KG1 (cell line): Measurements from ENCODE around the gene AOPEP.

ENCODE experiments used
- DNase-seq: peaks from one replicate; lab custom pipeline; 2025; lab: John Stamatoyannopoulos, UW

Gene AOPEP

DNA sequence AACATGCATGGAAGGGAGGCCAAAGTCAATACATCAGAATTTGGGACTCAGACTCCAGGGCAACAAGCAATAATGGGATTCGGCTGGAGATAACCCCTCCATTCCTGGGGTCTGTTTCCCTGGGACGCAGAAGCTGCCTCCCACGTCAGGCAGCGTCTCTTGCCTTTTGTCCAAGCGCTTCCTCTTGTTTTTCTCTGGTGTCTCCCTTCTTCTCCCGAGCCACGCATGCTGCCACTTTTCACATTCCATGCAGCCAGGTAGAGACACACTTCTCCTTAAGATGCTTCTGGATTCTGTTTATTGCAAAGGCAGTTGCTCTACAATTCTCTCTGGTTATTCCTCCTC lies 267.3 kb downstream of the AOPEP start:
- DNase-seq = no peak

DNA sequence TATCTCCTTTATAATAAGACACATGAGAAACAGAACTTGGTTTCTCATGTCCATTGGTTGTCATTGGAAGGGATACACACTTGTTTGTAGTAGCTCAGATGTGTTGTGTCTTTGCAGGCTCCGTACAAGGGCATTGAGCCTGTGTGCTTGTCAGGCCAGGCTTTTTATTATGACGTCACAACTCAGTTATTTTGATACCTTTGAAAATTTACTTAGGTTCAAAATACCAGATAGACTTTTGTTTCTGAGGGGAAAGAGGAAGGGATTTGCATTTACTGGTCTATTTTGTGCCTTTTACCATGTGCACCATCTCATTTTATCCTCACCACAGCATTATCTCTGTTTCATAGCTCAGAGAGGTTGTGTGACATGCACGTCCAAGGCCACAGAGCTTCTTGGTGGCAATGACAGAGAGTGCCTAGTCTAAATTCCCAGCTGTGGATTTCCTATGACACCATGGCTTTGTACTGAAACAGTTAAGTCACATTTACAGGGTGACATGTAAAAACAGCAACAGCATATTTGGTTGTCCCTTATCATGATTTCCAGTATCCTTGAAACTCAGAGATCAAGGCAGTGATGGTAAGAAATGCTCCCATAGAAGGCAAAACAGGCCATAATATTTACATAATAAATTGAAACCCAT lies 268.7 kb downstream of the AOPEP start:
- no peak for DNase-seq

DNA sequence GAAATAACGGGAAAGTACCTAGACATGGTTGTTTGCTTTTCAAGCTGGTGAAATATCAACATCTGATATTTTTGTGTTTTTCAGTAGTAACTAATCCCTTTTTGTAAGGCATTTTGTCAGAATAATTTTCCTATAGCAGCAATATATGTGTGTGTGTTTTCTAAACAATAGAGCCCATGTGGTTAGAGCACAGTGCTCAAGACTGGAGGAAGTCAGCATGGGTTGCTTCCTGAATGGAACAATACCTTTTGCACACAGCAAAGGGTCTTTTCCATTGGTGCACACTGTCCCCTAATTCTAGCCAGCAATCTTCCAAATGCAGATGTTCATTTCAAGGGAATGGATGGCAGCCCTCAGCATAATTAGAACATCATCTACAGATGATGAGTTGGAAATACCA lies 270.1 kb downstream of the AOPEP start:
- DNase-seq = no peak

DNA sequence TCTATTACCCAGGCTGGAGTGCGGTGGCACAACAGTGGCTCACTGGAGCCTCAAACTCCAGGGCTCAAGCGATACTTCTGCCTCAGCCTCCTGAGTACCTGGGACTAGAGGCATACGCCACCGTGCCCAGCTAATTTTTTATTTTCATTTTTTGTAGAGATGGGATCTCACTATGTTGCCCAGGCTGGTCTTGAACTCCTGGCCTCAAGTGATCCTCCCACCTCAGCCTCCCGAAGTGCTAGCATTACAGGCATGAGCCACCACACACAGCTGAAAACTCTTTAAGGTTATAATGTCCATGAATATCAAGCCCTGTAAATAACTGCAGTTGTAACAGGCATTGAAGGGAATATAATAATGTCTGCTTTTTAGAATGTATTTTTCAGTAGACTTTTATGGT lies 271.2 kb downstream of the AOPEP start:
- DNase-seq = no peak

DNA sequence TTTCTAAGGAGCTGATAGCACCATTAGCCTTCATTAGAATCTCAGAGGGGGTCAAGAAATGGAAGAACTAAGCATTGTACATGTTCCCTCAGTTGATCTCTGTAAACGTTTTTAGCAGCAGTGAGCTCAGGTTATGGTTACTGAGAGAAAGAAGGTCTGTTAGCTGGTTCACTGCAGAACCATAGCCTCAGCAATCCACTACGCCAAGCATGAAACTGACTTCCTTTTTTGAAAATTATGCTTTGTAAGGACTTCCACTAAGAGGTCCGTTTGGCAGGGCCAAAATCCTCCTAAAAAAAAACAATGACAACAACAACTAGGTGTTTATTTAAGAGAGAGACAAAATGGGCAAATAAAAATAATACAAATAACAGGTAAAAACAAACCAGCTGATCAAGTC lies 273.3 kb downstream of the AOPEP start:
- no peak for DNase-seq

DNA sequence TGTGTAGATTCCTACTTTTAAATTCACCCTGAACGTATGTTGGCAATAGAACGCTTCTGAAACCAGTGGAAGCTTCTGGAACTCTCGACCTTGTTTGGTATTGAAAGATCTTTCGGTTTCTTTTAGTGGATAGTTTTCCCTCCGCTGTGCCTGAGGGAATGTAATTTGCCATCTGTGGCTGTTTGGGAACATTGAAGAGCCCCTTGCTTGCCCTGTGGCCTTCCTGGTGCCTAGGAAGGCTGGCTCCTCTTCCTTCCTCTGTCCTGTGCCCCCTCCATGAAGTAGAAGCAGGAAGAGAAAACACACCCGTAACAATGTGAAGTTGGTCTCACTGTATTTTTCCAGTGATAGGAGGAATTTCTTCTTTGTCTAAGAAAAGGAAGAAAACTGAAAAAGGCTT lies 274.3 kb downstream of the AOPEP start:
- DNase-seq = no peak

DNA sequence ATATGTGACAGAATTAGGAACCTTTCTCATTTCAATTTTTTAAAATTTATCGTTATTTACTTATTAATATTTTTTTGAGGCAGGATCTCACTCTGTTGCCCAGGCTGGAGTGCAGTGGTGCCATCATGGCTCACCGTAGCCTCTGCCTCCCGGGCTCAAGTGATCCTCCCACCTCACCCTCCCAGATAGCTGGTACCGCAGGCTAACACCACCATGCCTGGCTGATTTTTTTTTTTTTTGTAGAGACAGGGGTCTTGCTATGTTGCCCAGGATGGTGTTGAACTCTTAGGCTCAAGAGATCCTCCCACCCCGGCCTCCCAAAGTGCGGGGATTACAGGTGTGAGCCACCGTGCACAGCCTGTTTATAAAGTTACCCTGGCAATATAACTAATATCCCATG lies 275.2 kb downstream of the AOPEP start:
- no peak for DNase-seq

DNA sequence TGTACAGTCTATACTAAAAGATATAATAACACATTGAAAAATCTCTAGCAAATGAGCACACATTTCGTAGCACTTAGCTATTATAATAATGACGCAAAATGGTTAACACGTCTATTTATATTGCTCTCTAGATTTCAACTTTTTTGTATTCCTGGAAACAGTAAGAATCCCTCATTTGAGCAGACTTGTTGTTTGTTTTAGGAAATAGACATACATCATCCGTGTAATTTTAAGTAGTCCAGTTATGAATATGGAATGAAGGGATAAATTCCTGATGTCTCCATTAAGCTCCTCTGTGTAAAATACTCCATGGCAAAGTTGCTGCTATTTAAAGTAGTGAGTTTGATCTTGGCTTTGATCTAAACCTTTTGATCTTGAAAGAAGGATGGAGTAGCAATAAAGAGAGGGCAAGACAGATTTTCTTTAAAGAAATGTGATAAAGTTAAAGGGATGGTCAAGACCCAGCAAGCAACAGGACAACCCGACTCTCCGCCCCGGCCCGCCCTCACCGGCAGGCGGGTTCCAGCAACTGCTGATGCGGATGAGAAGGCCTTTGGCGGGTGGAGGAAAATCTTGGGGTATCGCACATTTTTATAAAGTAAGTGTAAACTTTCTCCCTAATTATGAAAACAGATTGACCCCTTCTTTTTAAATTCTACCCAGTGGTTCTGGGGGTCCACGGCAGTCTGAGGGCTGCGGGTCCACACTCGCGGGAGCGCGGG lies 277.4 kb downstream of the AOPEP start:
- no peak for DNase-seq

DNA sequence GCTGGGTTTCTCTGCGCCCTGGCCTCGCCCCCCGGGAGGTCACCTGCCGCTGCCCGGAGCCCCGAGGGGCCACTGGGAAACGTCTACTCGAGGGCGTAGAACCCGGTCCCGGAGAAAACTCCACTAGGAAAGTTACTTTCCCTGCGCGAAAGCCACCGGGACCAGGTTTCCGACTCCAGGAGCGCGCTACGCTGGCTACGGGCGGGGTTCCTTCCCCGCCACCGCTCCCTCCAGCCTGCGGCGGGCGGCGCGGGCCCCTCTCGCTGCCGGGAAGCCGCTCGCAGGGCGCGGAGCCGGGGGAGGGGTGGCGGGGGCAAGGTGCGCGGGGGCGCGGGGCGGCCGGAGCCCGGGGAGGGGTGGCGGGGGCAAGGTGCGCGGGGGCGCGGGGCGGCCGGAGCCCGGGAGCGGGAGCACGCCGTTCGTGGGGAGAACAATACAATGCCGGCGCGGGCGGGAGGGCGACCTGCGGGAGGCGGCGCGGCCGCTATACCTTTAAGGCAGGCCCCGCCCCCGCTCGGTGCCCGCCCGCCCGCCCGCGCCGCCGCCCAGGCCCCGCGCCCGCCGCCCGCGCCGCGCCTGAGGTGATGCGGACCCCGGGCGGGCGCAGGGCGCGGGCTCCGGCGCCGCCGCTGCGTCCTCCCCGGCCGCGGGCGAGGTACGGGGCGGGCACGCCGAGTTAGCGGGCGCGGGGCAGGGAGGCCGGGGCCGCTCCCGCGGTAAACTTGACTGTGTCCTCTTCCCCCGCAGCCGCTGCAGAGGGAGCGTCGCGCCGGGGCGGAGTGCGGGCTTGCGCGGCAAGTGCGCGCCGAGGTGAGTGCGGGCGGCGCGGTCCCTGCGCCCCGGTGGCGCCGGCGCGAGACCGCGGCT lies 278.1 kb downstream of the AOPEP start:
- DNase-seq = no peak

DNA sequence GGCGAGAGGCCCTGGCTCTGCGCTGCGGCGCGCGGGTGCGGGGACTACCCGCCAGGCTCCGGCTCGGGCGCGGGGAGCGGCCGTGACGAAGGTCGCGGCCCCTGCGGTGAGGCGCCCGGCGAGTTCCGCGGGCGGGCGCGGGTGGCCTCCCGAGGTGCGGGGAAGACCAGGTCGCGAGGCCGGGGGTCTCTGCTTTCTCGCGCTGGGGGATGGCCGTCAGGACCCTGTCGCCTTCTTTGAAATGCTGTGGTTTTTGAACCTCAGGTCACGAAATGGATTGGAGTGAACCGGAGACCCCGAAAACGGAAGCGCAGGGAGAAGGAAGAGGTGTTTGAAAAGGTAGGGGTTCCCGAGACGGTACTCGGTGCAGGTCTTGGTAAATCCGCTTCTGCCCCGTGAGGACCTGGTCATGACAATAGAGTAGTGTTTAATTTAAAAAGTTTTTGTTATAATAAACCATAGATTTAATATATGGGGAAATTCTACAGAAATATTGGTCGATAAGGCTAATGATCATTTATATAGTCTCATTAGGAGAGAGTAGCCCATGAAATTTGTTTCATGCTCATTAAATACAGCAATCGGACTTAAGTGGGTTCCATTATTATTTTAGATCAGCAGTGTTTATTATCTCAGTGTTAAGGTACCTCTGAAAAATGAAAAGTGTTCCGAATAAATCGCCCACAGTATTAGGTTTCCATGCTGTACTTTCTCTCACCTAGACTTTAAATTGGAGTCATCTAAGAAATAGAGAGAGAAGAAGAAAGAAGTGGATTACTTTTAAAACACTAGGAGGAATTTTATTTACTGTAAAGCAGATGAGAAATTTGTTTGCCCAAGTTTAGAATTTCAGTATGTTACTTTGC lies 279.0 kb downstream of the AOPEP start:
- no peak for DNase-seq

DNA sequence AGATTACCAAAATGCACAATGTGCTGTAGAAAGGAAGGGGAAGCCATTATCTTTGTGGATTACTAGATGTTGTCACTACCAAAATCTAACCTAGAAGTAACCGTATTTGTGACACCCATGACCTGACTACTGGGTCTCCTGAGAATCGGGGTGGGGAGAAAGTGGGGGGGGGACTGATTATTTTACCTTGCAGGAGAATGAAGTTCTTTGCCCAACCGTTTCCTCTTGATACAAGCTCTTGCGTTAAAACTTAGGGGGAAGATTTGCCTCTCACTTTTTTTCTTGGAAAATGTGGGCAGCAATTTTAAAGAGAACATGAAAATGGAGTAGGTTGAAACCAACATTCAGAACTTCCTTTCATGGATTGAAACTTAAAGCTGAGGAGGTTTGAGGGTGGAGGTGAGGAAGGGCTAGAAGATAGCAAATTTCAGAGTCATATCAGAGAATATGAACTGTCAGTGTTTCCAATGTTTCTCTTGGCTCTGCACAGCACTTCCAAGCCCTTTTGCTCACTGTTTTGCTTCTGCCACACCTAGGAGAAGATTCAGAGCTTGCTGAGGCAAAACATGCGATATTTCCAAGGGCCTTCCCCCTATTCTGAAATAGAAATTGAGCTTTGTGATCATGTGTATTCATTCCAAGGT lies 280.8 kb downstream of the AOPEP start:
- DNase-seq = no peak

DNA sequence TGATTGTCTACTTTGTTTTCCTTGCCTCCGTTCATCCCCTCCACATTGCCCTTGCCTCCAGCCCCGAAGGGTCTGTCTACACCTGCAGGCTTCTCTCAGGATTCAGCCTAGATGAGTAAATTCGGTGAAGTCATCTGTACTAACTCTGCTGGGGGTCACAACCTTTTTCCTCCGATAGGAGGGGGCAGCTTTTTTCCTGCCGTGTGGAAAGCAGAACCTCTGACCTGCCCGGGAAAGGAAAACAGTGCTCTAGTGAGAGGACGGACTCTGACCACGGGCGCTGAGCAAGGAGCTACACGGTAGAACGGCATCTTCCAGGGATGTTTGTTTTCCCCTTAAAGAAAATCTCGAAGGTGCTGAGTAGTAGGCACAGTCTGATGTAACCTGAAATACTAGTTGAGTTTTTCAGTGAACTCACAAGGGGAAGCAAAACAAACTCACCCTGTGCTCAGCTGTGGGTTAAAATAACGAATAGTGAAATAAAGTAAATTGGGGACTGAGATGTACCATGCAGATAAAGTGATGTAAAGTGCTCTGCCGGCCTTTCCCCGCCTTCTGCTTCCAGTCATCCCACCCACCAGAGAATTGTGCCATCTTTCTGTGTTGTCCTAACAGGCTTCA lies 281.8 kb downstream of the AOPEP start:
- no peak for DNase-seq

DNA sequence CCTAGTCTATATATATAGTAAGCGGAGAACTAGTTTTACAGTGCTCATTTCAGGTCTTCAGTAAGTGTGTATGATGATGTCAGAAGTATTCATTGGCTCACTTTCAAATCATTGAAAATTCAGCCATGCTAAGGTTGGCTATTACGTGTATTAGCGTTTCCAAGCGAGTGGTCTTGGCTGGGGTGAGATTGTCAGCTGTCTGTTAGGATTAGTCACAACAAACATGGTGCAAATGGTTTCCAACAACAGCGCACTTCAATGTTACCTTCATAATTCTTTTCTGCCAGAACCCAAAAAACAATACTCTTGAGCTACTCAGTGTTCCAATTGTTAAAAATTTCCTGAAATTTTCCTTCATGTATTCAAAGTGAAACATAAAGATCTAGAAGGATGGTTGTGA lies 283.0 kb downstream of the AOPEP start:
- DNase-seq = no peak

DNA sequence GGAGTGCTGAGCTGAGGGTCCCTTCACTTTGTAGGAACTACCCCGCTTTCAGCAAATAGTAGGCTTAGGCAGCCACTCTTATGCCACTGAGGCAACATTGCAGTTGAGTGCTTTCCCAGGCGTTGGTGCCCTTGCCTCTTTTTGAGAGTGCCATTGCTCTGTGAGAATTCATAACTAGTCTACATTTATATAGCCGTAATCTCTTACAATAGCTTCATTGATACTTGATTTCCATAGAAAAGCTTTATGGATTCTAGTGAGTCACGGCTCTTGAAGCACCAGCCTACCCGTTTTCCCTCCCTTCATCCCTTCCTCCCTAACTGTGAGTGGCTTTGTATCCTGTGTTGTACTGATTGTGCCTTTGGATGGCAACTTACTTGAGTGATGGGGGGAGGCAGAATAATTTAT lies 283.9 kb downstream of the AOPEP start:
- no peak for DNase-seq

DNA sequence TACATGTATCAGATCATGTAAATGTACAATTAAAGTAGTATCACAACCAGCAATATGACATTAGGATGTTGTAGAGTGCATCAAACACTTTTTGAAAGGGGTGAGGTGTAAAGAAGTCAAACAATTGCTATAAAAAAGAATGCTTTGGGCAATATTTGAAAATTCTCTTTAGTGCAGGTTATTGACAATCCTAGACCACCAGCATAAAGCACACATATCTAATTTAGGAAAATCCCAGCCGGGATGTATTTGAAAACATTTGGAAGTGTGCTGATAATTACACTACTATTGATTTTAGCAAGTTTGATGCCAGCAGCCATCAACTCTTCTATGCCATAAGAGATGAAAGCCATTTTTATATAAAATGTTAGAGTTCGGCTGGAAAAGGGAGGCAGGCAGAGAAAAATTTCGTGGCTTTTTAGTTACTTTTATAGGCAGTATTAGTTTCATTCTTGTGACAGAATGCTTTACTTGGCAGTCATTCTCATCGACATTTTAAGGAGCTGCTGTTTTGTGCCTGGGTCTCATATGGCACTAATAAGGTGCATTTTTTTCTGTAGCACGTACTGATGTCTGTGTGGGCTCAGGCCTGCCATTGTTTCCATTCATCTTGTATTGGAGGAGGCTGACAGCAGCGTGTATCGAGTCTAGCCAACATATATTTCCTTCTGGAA lies 285.7 kb downstream of the AOPEP start:
- no peak for DNase-seq

DNA sequence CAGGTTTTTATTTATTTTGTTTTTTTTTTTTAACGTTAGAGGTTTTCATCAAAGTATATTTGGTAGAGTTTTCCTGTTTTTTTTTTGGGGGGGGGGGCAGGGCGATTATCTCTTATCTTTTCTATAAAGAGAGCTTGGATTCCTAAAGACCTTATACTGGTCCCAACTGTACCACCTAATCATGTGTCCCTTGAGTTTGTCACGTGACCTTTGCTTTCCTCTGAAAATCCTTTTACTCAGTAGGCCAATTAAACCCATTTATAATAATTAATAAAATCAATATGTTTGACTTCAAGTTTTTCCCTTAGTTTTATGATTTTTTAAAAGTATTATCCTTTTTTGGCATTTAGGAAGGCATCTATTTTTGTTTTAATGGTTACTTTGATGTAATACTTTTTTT lies 286.4 kb downstream of the AOPEP start:
- no peak for DNase-seq

DNA sequence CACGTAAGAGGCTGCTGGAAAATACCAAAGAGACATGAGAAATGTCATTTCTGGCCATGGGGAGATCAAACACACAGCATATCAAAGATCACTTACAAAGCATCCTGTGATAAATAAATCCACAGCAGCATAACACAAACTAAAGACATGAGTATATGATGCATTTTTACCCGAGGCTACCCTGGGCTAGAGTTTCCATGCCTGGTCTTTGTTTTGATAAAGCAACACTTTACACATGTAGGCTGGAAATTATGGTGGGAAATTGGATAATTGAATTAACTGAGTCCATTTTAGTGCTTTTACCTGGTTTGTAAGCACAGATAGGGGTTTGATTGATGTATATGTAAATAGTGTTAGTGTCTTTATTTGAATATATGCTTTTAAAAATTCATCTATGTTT lies 288.4 kb downstream of the AOPEP start:
- no peak for DNase-seq

DNA sequence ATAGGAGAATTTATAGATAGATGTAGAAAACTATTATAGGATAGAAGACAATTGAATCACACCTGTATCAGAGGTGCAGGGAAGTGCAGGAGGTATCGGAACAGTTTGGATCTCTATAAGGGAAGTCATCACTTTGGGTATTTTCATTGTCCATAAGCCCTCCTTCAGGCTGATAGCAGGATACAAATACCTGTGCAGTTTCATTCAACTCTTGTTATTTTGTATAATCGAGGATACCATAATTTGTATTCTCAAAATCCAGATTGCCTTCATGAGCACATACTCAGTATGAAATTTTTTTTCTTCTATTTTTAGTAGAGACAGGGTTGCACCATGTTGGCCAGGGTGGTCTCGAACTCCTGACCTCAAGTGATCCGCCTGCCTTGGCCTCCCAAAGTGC lies 289.1 kb downstream of the AOPEP start:
- no peak for DNase-seq

DNA sequence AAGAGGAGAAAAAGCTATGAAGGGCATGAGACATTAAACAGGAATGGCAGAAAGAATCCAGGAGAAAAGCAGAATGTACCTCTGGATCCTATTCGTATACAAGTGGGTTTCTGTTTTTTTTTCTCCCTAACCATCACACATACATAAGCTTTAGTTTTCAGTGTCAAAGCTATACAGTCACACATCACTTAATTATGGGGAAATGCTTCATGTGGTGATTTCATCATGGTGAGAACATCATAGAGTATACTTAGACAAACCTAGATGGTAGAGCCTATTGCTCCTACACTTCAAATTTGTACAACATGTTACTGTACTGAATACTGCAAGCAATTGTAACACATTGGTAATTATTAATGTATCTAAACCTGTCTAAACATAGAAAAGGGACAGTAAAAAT lies 290.6 kb downstream of the AOPEP start:
- DNase-seq = no peak

DNA sequence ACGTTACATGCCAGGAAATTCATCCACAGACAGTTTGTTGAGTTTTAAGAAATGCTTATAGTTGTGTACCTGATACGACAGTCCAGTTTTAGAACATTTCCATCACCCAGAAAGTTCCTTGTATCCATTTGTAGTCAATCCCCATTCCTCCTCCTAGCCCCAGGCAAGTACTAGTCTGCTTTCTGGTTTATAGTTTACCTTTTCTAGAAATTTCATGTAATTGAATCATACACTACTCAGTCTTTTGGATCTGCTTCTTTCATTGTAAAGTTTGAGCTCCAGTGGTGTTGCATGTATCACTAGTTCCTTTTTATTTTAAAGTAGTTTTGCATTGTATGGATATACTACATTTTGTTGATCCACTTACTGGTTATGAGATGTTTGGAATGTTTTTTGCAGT lies 291.2 kb downstream of the AOPEP start:
- DNase-seq = no peak
